Measurements from ENCODE around the gene ARHGEF1.

The ARHGEF1 gene

GRCh38 chr19:41886761-41887710 is 4.1 kb downstream of the ARHGEF1 start:
- peak; percentile 82 for DNase-seq

GRCh38 chr19:41887711-41888382 is 4.9 kb downstream of the ARHGEF1 start:
- peak; percentile 91 for DNase-seq

DNA sequence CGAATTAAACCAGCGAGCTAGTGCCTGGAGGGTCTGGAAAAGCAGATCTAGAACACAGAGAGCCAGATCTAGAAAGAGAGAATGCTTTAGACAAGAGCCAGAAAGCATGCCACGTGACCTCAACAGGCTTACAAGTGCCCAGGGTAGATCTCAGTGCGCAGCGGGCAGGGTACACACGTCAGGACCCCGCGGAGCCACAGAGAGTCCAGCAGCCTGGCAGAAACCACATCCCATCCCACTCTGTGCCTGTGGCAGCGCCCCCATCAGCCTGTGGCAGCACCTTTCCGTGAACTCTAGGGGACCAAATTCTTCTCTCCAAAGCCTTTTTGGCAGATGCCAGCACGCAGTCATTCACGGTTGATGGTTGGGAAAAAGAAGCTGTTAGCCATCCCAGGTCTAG is 5.9 kb downstream of the ARHGEF1 start:
- DNase-seq = no peak

GRCh38 chr19:41889896-41890295 is 6.9 kb downstream of the ARHGEF1 start:
- no peak for DNase-seq

DNA sequence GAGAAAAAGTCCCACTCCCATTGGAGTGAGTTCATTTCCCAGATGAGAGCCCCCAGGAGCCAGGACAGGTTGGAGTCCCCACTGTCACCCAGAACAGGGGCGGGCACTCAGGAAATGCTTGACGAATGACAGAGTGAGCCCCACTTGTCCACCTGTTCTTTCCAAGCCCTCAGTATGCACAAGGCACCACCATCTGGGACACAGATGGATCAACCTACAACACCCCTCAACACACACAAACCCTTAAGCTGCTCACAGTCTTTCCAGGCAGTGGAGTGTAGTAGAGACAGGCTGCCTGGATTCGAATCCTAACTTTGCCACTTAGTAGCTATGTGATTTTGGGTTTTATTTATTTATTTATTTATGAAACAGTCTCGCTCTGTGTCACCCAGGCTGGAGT is 8.0 kb downstream of the ARHGEF1 start:
- no peak for DNase-seq

DNA sequence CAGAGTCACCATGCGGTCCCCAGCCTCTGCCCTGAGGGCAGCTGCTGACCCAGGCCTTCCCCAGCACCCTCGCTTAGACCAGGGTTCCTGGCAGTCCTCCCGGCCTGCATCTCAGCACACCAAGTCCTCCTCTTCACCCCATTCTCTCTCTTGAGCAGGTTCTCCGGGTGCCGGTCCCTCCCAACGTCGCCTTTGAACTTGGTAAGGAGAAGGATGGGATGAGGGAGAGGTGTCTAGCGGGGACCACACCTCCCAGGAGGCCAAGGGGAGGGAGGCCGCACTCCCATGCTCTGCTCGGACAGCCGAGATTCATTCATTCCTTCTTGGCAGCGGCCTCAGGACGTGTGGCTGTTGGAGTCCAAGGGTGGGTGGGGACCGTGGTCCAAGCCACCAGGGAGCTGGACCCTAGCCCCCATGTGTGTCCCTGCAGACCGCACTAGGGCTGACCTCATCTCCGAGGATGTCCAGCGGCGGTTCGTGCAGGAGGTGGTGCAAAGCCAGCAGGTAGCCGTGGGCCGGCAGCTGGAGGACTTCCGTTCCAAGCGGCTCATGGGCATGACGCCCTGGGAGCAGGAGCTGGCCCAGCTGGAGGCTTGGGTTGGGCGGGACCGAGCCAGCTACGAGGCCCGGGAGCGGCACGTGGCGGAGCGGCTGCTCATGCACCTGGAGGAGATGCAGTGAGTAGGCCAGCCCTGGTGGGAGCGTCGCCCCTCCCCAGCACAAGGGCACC is 9.4 kb downstream of the ARHGEF1 start:
- no peak for DNase-seq

DNA sequence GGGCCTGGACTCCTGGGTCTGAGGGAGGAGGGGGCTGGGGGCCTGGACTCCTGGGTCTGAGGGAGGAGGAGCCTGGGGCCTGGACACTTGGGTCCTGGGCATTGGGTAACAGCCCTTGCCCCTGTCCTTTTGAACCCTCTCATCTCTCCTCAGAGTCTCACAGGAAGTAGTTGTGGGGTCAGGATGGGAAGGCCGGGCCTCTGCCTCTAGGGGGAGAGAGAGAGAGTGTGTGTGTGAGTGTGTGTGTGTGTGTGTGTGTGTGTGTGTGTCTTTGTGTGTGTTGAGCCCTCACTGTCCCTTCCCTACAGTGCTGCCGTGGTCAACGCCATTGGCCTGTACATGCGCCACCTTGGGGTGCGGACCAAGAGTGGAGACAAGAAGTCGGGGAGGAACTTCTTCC is 10.9 kb downstream of the ARHGEF1 start:
- peak; percentile 27 for DNase-seq

GRCh38 chr19:41894350-41894749 is 11.4 kb downstream of the ARHGEF1 start:
- DNase-seq = no peak

- no peak for DNase-seq
Measured at GRCh38 chr19:41895745-41896580, 13.0 kb downstream of the ARHGEF1 start.

- DNase-seq = no peak
Measured at GRCh38 chr19:41896581-41896942, 13.6 kb downstream of the ARHGEF1 start.

- DNase-seq = no peak
Measured at GRCh38 chr19:41897181-41897580, 14.2 kb downstream of the ARHGEF1 start.

DNA sequence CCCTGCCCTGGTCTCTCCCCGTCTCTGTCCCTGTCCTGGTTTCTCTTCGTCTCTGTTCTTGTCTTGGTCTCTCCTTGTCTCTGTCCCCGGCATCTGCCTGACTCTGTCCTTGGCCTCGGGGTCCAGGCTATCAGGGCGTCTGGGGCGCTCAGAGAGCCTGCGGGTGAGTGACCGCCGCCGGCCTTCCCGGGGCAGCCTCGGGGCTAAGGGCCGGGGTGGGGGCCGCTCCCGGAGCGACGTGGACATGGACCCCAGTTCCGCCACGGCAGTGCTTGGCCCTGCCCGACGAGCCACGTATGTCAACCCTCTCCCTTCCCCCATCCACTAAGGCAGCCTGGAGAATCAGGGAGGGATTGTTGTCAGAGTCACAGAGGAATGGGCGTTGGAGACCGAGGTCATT is 14.8 kb downstream of the ARHGEF1 start:
- no peak for DNase-seq

GRCh38 chr19:41898235-41898634 is 15.3 kb downstream of the ARHGEF1 start:
- no peak for DNase-seq

DNA sequence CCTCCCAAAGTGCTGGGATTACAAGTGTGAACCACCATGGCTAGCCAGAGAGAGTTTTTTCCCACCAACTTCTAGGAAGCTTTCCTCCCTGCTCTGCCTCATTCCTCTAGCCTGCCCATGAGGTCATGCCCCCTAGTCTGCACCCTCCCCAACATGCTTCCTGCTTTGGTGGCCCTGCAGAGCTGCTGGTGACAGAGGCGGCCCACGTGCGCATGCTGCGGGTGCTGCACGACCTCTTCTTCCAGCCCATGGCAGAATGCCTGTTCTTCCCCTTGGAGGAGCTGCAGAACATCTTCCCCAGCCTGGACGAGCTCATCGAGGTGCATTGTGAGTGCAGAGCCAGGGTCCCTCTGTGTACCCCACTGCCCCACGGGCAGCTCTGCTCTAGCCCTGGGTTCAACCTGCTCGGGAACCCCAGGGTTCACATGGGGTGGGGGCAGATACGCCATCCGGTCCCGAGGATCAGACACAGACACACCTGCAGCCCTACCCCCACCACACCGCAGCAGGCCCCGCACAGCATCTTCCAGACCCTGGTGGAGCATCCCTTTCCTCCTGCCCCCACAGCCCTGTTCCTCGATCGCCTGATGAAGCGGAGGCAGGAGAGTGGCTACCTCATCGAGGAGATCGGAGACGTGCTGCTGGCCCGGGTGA is 18.9 kb downstream of the ARHGEF1 start:
- no peak for DNase-seq

- no peak for DNase-seq
Measured at GRCh38 chr19:41902594-41902993, 19.6 kb downstream of the ARHGEF1 start.

GRCh38 chr19:41903193-41903953 is 20.4 kb downstream of the ARHGEF1 start:
- no peak for DNase-seq

GRCh38 chr19:41904118-41904870 is 21.3 kb downstream of the ARHGEF1 start:
- no peak for DNase-seq

- no peak for DNase-seq
Measured at GRCh38 chr19:41905273-41906002, 22.5 kb downstream of the ARHGEF1 start.

GRCh38 chr19:41906271-41906670 is 23.3 kb downstream of the ARHGEF1 start:
- DNase-seq = no peak
